Activated gamma-delta T cell treated with anti-CD3 and anti-CD28 coated beads, Interleukin-2, amount 50 U/mL, for 16 hours (primary cell): ENCODE measurements around the gene CRADD.
"Not testable (repeated sequence)": the region's sequence is repeated elsewhere in the genome, so short reads cannot be mapped to it uniquely, and the experiment has no call there.

Source experiments
- DNase-seq: peaks from one replicate; pipeline ENCODE4 v3.0.0-alpha.2; 2020; ENCODE audit warnings: low read depth

CRADD gene

DNA sequence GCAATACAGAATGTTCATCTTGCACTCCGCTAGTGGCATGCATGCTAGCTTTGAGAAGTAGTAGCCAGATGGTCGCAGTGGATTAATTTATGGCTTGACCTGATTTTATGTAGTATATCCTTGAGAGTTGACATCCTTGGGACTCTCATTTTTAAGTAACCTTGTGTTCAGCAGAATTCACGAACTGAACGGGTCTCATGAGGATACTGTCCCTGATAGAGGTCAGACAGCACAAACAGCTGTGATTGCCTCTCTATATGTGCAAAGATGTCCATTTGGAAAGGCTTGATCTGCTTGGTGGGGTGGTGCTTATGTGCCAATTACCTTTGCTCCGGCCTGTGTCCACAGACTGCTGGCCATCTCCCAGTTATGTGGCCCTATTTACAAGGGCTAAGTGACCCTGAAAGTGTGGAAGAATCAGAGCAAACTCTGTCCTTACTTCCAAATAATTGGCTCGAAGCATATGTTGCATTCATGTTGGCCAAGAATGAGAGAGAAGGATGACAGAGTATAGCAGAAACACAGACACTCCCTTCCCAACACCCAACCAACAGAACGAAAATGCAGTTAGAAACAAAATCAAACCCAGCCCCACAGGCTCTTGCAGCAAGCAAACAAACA lies 167.1 kb downstream of the CRADD start:
- no peak for DNase-seq

DNA sequence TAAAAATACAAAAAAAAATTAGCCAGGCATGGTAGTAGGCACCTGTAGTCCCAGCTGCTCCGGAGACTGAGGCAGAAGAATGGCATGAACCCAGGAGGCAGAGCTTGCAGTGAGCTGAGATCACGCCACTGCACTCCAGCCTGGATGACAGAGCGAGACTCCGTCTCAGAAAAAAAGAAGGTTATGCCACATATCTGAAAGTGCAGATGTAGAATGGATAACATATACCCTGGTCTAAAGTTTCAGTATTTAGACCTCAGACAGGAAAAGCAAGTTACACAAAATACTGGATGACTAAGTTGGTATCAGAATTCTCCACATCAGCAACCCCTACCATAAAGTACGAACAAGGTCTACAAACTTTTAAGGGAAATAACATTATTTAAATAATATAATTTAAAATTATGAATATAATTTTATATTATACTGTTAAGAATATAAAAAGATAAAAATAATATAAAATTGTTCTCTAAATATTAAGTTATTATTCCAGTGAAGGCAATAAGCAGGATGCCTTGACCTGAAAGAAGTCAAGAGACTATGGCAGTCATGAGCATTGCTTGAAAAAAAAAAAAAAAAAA lies 169.9 kb downstream of the CRADD start:
- no peak for DNase-seq

DNA sequence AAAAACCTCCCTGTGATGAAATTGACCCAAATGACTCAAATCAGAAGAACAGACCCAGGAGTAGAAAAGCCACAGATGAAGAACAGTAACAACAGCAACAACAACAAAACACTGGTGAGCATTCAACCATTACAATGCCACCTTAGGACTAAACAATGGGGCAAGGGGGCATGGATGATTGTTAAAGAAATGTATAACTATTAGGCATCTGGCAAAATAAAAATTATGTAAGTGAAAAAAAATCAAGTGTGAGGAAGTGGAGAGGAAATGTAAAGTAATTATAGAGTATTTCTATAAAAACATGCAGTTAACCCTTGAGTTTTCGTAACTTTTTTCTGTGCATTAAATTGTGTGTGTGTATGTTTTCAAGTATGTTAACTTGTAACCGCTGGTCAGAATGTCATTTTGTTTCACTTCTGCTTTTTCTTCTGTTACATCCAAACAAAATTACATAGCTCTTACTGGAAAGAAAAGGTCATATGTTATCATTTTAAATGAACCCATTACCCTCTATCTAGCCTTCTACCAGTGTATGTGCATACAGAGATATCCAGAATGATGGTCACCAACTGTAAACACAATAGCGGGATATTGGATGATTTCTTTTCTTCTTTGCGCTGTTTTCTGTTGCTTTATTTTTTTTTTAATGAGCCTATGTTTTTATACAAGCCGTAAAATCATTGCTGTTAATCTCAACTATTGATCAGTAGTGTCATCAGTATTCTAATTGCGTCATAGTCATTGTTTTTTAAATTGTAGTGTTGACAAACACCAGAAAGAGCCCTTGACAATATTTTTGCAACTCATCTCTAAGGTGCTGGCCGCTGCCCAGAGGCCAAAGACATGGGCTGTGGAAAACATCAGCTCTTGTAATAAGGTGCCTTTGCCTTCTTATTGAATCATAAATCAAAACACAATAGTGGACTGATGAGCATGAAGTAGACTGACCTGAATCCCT lies 170.6 kb downstream of the CRADD start:
- DNase-seq, result no peak

DNA sequence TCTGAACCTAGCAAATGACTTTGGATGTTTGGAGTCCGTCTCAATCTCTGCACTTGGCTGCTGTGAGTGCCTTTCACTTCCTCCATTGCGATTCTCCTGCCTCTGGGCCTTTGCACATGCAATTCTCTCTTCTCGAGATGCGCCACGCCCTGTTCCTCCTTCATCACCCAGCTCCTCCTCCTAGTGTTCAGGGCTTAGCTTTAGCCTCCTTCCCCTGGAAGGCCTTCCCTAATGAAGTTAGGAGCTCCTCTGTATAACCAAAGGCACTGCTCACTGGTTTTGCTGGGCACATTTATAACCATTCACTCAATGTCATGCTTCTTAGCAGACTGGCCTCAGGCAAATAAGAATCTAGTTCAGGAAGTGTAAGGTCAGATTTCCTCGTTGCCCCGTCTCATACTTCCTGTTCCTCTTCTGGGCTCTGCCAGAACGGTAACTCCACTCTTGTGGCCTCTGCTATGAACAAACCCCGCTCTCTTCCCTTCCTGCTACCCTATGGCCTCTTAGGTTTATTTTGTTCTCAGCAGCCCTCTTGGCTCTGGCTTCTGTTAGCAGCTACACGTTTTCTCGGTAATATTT lies 171.4 kb downstream of the CRADD start:
- no peak for DNase-seq

DNA sequence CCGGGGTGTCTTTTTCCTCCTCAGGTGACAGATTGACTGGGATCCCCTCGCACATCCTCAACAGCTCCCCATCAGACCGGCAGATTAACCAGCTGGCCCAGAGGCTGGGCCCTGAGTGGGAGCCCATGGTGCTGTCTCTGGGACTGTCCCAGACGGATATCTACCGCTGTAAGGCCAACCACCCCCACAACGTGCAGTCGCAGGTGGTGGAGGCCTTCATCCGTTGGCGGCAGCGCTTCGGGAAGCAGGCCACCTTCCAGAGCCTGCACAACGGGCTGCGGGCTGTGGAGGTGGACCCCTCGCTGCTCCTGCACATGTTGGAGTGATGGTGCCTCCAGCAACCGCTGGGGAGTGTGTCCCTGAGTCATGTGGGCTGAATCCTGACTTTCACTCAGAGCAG lies 172.8 kb downstream of the CRADD start:
- DNase-seq, result no peak

DNA sequence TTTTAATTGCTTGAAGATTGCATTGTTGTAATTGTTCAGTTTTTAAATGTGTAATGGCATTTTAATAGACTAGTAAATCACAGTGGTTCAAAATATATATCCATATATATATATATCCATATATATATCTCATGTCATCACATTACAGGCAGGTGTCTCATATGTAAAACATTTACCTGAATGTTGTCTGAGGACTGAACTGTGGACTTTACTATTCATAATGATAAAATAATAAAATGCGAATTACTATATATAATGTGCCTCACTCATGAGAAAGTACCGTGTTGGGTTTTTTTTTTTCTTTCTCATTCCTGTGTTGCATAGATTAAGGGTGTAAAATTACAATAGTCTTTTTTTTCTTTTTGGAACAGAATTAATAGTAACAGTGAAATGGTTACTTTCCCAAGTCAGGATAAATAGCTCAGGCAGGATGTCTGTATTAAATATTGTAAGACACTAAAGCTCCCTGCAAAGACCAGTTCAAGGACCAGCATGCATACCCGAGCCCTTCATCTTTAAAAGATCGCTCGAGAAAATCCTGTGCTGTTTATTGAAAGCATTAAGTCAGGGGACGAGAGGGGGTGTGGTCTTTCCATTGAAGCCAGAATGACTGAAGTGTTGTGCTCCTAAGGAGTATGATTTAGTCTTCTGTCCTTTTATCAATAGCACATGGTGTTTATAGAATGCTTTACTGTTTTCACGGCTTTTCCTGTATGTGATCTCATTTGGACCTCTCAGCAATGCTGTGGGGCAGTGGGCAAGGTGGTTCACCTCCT lies 173.5 kb downstream of the CRADD start:
- DNase-seq, result no peak

DNA sequence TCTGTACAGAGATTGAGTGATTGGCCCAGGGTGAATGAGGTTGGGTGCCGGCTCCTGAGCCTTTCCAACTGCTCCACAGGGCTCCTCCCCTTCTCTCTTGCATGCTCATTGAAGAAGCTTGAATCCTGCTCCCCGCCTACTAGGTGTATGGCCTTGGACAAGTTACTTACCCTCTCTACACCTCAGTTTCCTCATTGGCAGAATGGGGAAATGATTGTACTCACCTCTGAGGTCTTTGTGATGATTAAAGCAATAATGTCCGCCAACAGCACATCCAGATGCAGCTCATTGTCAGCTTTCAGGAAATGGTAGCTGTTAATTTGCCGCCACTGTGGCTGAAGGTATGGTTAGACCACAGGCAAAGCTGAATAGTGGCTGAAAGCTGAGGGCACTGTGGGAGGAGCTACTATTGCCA lies 174.1 kb downstream of the CRADD start:
- no peak for DNase-seq

DNA sequence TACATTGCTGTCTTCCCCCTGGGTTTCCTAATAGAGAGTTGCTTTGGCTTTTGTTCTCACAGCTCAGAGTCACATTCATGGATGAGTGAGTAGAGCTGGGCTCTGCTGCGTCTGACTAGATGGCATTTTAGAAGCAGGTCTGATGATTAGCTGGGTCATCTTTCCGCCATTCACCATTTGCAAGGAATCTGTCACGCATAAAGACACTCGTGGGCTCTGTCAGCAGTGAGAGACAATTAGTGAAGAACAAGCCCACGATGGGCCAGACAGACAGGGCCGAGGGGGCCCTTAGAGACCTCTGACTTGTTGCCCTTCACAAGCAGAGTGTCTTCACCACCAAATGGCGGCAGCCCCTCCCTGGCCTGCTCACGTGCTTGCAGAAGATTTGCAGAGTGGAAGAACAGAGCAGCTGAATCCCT lies 175.0 kb downstream of the CRADD start:
- DNase-seq, result no peak

DNA sequence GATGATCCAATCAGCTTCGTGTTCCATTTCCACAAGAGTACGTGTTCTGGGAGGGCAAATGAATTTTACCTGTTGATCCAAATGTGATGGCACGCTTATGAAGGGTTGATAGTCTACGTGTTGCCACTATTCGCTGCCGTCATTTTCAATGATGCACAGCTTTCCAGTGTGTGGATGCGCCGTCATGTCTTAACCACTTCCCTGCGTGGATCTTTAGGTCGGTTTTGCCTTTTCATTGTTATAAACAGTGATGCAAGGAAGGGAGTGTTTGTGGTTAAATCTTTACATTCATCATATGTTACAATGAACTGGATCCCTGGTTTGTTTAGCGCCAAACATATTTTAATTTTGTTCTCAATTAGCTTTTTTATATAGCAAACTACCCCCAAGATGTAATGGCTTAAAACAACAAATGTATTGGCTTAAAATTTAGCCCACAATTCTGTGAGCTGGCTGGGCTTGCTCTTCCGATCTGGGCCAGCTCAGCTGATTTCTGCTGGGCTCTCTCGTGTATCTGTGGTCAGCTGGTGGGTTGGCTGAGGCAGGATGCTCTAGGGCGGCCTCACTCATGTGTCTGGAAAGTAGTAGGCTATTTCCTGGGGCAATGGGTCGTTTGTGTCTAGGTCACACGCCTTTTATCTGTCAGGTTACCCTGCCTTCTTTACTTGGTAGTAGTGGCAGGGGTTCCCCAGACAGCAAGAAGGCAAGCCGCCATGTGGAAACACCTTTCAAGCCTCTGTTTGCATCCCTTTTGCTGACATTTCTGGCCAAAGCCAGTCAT lies 176.7 kb downstream of the CRADD start:
- DNase-seq, result no peak

DNA sequence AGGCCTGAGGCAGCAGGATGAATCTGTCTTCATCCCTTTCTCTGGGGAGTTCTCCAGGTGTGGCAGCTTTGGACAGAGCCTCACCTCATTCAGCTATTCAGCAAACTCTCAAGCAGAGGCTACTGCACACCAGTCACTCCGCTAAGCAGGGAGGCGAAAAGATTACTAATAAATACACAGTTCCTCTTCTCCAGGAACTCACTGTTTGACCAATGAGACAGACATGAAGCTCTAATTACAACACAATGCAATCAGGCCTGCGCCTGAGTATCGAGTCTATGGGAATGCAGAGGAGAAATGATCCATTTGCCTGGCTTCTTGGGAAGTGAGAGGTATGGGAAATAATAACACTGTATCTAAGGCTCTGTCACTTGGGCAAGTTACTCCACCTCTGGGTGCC lies 178.1 kb downstream of the CRADD start:
- DNase-seq, result no peak

DNA sequence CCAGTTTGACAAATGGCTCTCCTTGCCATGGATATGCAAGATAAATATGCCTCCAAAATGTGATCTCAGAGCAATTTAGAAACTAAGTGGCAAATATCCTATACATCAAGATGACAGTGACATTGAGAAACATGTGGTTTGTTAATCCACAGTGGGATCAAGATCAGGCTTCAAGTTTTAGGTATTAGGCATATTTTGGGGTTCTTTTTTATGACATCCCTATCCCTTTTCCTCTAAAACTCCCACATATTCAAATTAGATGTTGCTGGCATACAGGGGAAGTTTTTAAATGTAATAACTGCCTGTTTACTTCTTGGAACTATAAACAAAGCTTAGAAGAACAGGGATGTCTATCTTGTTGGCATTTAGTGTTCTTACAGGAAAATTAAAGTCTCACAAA lies 179.4 kb downstream of the CRADD start:
- no peak for DNase-seq

DNA sequence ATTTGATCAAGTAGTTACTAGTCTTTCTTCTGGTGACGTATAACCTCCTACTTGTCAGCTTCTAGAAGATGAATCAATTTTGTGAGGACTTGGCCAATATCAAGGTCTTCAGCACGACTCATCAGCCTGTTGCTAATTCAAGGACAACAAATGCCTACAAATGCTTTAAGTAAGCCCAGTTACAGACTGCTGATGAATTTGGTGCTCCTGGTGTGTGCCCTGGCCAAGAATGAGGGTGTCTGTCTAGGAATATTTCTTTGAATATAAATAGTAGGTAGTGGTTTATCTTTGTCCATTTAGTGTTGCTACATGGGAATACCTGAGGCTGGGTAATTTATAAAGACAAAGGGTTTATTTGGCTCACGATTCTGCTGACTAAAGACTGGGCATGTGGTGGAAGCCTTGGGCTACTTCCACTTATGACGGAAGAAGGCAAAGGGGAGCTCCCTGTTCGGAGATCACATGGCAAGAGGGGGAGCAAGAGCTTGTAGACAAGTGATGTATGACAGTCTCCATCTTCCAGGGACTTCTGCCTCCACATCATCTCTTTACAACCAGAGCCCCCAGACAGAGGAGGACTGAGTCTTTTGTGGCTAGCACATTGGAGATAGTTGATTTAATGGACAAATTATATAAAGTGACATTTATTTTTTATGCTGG lies 180.2 kb downstream of the CRADD start:
- DNase-seq, result no peak

DNA sequence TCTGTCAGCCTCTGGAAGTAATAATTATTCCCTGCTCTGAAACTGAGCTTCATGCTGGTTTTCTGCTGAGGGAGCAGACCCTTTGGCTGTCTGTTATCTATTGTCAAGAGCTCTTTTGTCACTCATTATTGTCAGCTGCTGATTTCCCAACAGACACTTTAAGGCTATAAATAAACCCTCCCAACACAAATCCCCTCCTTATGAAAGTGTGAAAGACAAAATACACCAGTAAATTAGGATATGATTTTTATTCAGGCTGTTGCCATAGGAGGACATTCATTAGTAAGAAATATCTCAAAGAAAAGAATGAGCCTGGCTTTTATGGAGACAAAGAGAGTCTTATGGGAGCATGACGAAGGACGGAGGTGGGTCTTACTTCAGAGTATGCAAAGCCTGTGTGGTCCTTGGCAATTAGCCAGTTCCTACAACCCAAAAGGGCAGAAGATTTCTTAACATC lies 180.8 kb downstream of the CRADD start:
- DNase-seq, result no peak

DNA sequence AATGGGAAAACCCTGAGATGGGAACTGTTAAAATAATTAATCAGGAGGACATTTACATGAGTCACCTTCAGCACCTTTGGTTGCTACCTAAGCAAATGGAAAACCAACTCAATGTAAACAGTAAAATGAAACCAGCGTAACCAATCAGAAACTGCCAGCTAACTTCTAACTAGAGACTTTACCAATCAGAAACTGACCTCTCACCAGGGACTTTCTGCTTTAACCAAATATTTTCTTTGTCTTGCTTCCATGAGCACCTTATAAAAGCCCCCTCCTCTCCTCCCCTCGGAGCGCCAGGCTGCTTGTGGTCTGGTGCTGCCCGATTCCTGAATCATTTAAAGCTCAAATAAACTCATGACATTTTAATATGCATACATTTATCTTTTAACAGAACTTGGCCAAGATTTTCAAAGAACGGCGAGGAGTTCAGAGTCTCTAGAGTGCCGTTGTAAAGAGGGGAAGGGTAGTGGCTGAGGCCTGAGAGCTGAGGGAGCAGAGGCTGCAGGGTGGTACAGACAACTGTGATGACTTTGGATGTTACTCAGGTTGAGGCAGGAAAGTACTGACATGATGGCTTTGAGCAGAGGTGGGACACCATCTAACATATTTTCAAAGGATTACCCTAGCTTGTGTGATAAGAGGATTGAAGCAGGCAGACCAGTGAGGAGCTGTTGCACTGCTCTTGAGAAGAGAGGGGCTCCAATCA lies 183.6 kb downstream of the CRADD start:
- DNase-seq, result no peak

DNA sequence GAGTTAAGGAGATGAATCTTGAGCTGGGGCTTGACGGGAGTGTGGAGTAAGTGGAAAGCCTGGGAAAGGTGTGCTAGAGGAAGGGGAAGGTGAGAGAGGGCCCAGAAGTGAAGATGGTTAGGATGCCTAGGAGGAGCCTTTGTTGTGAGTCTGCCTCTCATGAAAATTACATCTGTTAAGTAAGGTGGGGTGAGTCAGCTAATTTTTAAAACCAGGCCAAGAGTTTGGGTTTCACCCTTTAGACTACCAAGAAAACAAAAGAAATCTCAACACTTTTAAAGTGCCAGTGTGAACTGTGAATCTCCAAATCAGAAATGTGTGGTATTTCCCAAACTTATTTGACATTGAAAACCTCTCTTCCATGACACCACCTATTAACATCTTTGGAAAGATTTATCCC lies 185.2 kb downstream of the CRADD start:
- DNase-seq, result no peak

DNA sequence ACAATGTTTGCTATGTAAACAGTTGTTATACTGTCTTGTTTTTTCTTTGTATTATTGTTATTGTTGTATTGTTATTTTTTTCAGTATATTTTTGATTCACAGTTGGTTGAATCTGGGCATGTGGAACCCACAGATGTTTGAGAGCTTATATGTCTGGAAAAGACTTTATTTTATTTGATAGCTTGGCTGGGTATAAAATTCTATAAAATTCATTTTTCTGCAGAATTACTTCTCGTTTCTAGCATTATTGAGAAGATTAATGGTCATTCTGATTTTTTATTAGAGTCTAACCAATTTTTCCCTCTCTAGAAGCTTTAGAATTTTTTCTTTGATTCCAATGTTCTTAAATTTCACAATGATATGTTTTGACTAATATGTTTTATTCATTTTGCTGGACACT lies 188.6 kb downstream of the CRADD start:
- no peak for DNase-seq

DNA sequence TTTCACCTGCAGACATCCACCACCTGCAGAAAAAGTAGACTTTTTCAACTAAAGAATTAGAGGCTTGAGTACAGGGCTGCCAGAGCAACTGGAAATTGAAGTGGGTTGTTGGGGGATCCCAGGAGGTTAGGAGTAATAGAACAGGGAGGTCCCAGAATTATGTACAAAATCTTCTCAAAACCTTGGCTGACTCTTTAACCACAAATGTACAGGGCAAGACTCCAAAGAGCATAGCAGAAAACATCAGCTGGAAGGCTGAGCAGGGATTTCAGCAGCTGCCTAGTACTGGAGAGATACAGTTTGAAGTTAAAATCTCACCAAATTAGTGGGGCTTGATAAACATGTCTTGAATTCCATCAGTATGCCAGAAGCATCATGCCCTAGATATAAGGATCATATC lies 191.6 kb downstream of the CRADD start:
- DNase-seq, result no peak

DNA sequence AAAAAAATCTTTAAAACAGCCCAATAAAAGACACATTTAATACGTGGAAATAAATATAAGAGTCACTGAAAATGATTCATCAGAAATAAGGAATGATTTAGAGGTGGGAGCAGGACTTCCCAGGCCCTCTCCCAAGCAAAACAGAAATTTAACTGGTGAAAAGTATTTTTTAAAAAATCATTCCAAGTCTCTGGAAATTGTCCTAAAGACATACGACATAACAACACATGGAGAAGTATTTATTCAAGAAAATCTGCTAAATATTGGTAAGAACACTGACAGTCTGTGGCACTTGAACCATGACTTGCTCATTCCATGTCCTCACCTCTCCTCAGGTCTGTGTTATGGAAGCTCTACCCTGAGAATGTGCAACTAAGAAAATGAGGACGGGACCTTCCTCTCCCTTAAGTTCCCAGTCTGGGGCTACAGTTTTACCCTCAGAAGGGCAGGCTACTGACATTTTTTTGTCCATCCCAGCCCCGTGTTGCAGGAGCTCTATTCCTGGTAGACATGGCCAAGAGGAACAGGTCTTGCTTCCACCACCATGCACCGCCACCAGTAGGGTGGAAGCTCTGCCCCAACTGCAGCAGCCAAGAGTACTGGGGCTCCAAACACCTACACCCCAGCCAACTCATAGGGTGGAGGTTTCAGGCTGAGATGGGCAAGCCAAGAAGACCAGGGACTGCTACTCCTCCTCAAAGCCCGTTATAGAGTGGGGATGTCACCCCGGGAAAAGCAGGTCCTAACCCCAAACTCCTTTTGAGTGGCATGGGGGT lies 193.0 kb downstream of the CRADD start:
- DNase-seq, result no peak

DNA sequence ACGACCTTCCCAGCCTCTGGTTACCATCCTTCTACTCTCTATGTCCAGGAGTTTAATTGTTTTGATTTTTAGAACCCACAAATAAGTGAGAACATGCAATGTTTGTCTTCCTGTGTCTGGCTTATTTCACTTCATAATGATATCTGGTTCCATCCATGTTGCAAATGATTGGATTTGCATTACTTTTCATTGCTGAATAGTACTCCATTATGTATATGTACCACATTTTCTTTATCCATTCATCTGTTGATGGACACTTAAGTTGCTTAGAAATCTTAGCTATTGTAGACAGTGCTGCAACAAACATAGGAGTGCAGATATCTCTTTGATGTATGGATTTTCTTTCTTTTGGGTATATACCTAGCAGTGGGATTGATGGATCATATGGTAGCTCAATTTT lies 194.4 kb downstream of the CRADD start:
- not testable (repeated sequence) for DNase-seq
